A673 (cell line): ENCODE results near the gene SFT2D2.

Source experiments
- EZH2 ChIP-seq: fragments of 200-600 bp; sonication (generic); IDR thresholded peaks from 2 replicates; pipeline ENCODE4 v1.6.1; 2017; ENCODE audit warnings: borderline replicate concordance, low read depth, mild to moderate bottlenecking, mixed read lengths, antibody characterized with exemption, low read length; ENCODE audit not compliant: poor library complexity, severe bottlenecking
- TF ChIP-seq, protein P1 (sequence below): fragments of 300-800, 200-600 bp; sonication (generic); conservative IDR thresholded peaks from 2 replicates; pipeline ENCODE4 v1.5.1; 2017; ENCODE audit warnings: low read depth, mild to moderate bottlenecking, antibody characterized with exemption, low read length, moderate library complexity, mixed read lengths

- TF ChIP-seq, protein P1, sequence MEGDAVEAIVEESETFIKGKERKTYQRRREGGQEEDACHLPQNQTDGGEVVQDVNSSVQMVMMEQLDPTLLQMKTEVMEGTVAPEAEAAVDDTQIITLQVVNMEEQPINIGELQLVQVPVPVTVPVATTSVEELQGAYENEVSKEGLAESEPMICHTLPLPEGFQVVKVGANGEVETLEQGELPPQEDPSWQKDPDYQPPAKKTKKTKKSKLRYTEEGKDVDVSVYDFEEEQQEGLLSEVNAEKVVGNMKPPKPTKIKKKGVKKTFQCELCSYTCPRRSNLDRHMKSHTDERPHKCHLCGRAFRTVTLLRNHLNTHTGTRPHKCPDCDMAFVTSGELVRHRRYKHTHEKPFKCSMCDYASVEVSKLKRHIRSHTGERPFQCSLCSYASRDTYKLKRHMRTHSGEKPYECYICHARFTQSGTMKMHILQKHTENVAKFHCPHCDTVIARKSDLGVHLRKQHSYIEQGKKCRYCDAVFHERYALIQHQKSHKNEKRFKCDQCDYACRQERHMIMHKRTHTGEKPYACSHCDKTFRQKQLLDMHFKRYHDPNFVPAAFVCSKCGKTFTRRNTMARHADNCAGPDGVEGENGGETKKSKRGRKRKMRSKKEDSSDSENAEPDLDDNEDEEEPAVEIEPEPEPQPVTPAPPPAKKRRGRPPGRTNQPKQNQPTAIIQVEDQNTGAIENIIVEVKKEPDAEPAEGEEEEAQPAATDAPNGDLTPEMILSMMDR = no peak
- no peak for TF ChIP-seq EZH2
Measured at GRCh38 chr1:168230709-168231108, 4.9 kb downstream of the SFT2D2 start.
